GM23338 (cell line): ENCODE data around the gene FSIP1. TPM values are rescaled to one million over a fixed set of nuclear protein-coding genes. Genes with fewer than 3 reads are reported as not detected.

ENCODE experiments used
- ATAC-seq: fragments of 200-7000 bp; cut with Tn5 transposase; 3 replicates; pipeline ENCODE4 v1.9.1; 2020
- DNase-seq: peaks from one replicate; pipeline ENCODE4 v3.0.0-alpha.2; 2015; ENCODE audit warnings: low spot score
- H2AFZ ChIP-seq: fragments of 200-600 bp; sonication (generic); 2 replicates; pipeline ENCODE4 v1.8.0; 2016; ENCODE audit warnings: antibody characterized with exemption, mild to moderate bottlenecking, moderate library complexity
- H3F3A ChIP-seq: fragments of 200-600 bp; sonication (generic); replicated peaks from 2 replicates; pipeline ENCODE4 v1.8.0; 2017; ENCODE audit warnings: antibody characterized with exemption, mixed run types, low read depth
- H3K27ac ChIP-seq: fragments of 200-600 bp; sonication (generic); 2 replicates; pipeline ENCODE4 v1.6.1; 2016; ENCODE audit warnings: low read depth
- H3K27me3 ChIP-seq: fragments of 200-600 bp; sonication (generic); 2 replicates; pipeline ENCODE4 v1.8.0; 2016; ENCODE audit warnings: mild to moderate bottlenecking, mixed run types, moderate library complexity; ENCODE audit not compliant: insufficient read depth
- H3K36me3 ChIP-seq: fragments of 200-600 bp; sonication (generic); 2 replicates; pipeline ENCODE4 v1.8.0; 2016; ENCODE audit warnings: mild to moderate bottlenecking; ENCODE audit not compliant: insufficient read depth
- H3K4me1 ChIP-seq: fragments of 200-600 bp; sonication (generic); 2 replicates; pipeline ENCODE4 v1.8.0; 2016; ENCODE audit warnings: mild to moderate bottlenecking, moderate library complexity; ENCODE audit not compliant: insufficient read depth
- H3K4me2 ChIP-seq: fragments of 200-600 bp; sonication (generic); 2 replicates; pipeline ENCODE4 v1.7.1; 2017; ENCODE audit warnings: mixed run types
- H3K4me3 ChIP-seq: fragments of 200-600 bp; sonication (generic); 2 replicates; pipeline ENCODE4 v1.6.1; 2016; ENCODE audit warnings: mixed run types
- H3K79me2 ChIP-seq: fragments of 200-600 bp; sonication (generic); replicated peaks from 2 replicates; pipeline ENCODE4 v1.8.0; 2017; ENCODE audit warnings: mild to moderate bottlenecking; ENCODE audit not compliant: insufficient read depth
- H3K9me2 ChIP-seq: fragments of 200-600 bp; sonication (generic); 2 replicates; pipeline ENCODE4 v1.8.0; 2017; ENCODE audit not compliant: insufficient read depth
- H4K20me1 ChIP-seq: fragments of 200-600 bp; sonication (generic); replicated peaks from 2 replicates; pipeline ENCODE4 v1.8.0; 2017; ENCODE audit warnings: mild to moderate bottlenecking; ENCODE audit not compliant: insufficient read depth
- H3K27ac Mint-ChIP-seq: 2 replicates; pipeline ENCODE4 v1.8.0; 2020; ENCODE audit warnings: inconsistent platforms, mild to moderate bottlenecking, moderate library complexity, mixed read lengths
- H3K27me3 Mint-ChIP-seq: 3 replicates; pipeline ENCODE4 v1.8.0; 2022; ENCODE audit warnings: low read depth, mild to moderate bottlenecking, moderate library complexity, mixed read lengths, inconsistent platforms; ENCODE audit not compliant: insufficient read depth, poor library complexity
- H3K36me3 Mint-ChIP-seq: 3 replicates; pipeline ENCODE4 v1.8.0; 2021; ENCODE audit warnings: low read depth, mild to moderate bottlenecking, inconsistent platforms, moderate library complexity, mixed read lengths
- H3K4me1 Mint-ChIP-seq: 3 replicates; pipeline ENCODE4 v1.8.0; 2020; ENCODE audit warnings: mild to moderate bottlenecking, inconsistent platforms, mixed read lengths
- H3K4me3 Mint-ChIP-seq: 3 replicates; pipeline ENCODE4 v1.8.0; 2021; ENCODE audit warnings: moderate library complexity, mild to moderate bottlenecking, inconsistent platforms, mixed read lengths
- H3K9me3 Mint-ChIP-seq: 3 replicates; pipeline ENCODE4 v1.8.0; 2020; ENCODE audit warnings: moderate library complexity, mild to moderate bottlenecking, inconsistent platforms, mixed read lengths
- EZH2phosphoT487 ChIP-seq: fragments of 200-600 bp; sonication (generic); IDR thresholded peaks from one replicate; pipeline ENCODE4 v1.8.1; 2018; ENCODE audit warnings: antibody characterized with exemption; ENCODE audit not compliant: unreplicated experiment
- JUNB ChIP-seq: IDR thresholded peaks from one replicate; pipeline ENCODE4 v1.6.1; 2016; ENCODE audit warnings: antibody characterized with exemption; ENCODE audit not compliant: unreplicated experiment
- NANOG ChIP-seq: IDR thresholded peaks from 2 replicates; pipeline ENCODE4 v1.6.1; 2016; ENCODE audit warnings: antibody characterized with exemption, borderline replicate concordance
- POLR2AphosphoS5 ChIP-seq: IDR thresholded peaks from 2 replicates; pipeline ENCODE4 v1.6.1; 2016; ENCODE audit warnings: antibody characterized with exemption, low read depth
- STAT1 ChIP-seq: IDR thresholded peaks from one replicate; pipeline ENCODE4 v1.6.1; 2016; ENCODE audit warnings: antibody characterized with exemption; ENCODE audit not compliant: unreplicated experiment
- ZNF114 ChIP-seq: fragments of 250-450 bp; sonication (Bioruptor Pico); IDR thresholded peaks from 2 replicates; pipeline ENCODE4 v1.5.0; 2020; ENCODE audit warnings: mild to moderate bottlenecking, moderate library complexity
- polyA plus RNA-seq: library from polyadenylated mRNA; unstranded; fragments of >200 nt; fragmentation: Nextera tagmentation; extraction: Ambion mirVana; gene quantifications from 2 replicates; pipeline ENCODE4 v1.2.1, GENCODE V29; 2016
- total RNA-seq: library from RNA; depleted of rRNA; stranded (reverse); fragments of >200 nt; shearing (Covaris generic); gene quantifications from 2 replicates; pipeline ENCODE4 v1.2.3, GENCODE V29; 2014
- TF ChIP-seq, protein P1 (sequence below), 2 experiments: fragments of 200-600 bp in 1 of 2; sonication (generic) in 1 of 2; conservative IDR thresholded peaks; 2 replicates each; pipeline versions ENCODE4 v1.5.1 to v1.6.1; 2016 to 2017; ENCODE audit warnings: antibody characterized with exemption in 2 of 2, low read depth in 2 of 2, mild to moderate bottlenecking in 2 of 2, moderate library complexity in 1 of 2
- TF ChIP-seq, protein P2 (sequence below): IDR thresholded peaks from 2 replicates; pipeline ENCODE4 v1.6.1; 2016; ENCODE audit warnings: antibody characterized with exemption
- TF ChIP-seq, protein P3 (sequence below): fragments of 250-450 bp; sonication (Bioruptor Pico); IDR thresholded peaks from 2 replicates; pipeline ENCODE4 v1.5.0; 2020; ENCODE audit warnings: mild to moderate bottlenecking, moderate library complexity

Gene FSIP1
- total and polyA plus RNA-seq, 2 experiments from 2014 or later, result 0.92 to 2.1 TPM

DNA sequence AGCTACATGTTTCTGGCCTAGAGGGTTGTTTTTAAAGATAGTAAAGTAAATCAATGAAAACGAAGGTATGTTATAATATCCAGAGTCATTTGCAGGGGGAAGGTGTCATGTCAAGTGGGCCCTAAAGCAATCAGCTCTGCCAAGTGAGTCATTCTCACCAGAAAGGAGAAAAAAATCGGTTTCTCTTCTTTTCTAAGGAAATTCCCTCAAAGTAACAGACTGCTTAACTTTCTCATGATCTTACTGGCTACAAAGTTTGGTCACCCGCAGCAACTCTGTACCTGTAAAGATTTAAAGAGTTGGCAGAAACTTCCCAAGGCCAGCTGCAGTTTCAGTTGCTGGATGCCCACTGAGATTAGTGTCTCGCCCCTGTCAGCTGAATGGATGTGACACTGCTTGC, 5.5 kb upstream of the FSIP1 start:
- H2AFZ ChIP-seq, result no peak overlapping the region
- DNase-seq (no peak), ATAC-seq (no peak)
- H3K27ac ChIP-seq, result peak overlapping the region; percentile 2
- no peaks in the 10 kb centered on the region for H4K20me1 ChIP-seq
- no peaks in the 10 kb centered on the region for H3K36me3 ChIP-seq
- no peaks in the 10 kb centered on the region for H3K9me2 ChIP-seq
- TF ChIP-seq, protein P1, sequence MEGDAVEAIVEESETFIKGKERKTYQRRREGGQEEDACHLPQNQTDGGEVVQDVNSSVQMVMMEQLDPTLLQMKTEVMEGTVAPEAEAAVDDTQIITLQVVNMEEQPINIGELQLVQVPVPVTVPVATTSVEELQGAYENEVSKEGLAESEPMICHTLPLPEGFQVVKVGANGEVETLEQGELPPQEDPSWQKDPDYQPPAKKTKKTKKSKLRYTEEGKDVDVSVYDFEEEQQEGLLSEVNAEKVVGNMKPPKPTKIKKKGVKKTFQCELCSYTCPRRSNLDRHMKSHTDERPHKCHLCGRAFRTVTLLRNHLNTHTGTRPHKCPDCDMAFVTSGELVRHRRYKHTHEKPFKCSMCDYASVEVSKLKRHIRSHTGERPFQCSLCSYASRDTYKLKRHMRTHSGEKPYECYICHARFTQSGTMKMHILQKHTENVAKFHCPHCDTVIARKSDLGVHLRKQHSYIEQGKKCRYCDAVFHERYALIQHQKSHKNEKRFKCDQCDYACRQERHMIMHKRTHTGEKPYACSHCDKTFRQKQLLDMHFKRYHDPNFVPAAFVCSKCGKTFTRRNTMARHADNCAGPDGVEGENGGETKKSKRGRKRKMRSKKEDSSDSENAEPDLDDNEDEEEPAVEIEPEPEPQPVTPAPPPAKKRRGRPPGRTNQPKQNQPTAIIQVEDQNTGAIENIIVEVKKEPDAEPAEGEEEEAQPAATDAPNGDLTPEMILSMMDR (conservative IDR thresholded peaks at IDR 0.05; ENCODE audit: low read depth in 2 of 2), result no peak
- TF ChIP-seq STAT1, result no peak
- TF ChIP-seq, protein P2, sequence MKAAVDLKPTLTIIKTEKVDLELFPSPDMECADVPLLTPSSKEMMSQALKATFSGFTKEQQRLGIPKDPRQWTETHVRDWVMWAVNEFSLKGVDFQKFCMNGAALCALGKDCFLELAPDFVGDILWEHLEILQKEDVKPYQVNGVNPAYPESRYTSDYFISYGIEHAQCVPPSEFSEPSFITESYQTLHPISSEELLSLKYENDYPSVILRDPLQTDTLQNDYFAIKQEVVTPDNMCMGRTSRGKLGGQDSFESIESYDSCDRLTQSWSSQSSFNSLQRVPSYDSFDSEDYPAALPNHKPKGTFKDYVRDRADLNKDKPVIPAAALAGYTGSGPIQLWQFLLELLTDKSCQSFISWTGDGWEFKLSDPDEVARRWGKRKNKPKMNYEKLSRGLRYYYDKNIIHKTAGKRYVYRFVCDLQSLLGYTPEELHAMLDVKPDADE, result no peak
- no peak for TF ChIP-seq NANOG
- no peak for TF ChIP-seq POLR2AphosphoS5
- H3K27ac Mint-ChIP-seq, result peak overlapping the region; percentile 89
- H3K9me3 Mint-ChIP-seq, result no peaks in the 10 kb centered on the region; the same call in 2 of the 3 replicates
- peak overlapping the region; percentile 30; the same call in 1 of the 2 replicates for H3K4me2 ChIP-seq
- H3K4me1 ChIP-seq, result peaks cover 70% of the 10 kb centered on the region
- no peaks in the 10 kb centered on the region; the same call in 2 of the 3 replicates for H3K36me3 Mint-ChIP-seq
- peaks cover 76% of the 10 kb centered on the region for H3K4me1 Mint-ChIP-seq
- H3K27me3 Mint-ChIP-seq, result peaks cover 2% of the 10 kb centered on the region
- no peaks in the 10 kb centered on the region; the same call in 1 of the 2 replicates for H3F3A ChIP-seq
- H3K27me3 ChIP-seq, result no peaks in the 10 kb centered on the region
- H3K4me3 Mint-ChIP-seq, result no peak overlapping the region
- peaks cover 24% of the 10 kb centered on the region for H3K79me2 ChIP-seq
- H3K4me3 ChIP-seq, result no peak overlapping the region

DNA sequence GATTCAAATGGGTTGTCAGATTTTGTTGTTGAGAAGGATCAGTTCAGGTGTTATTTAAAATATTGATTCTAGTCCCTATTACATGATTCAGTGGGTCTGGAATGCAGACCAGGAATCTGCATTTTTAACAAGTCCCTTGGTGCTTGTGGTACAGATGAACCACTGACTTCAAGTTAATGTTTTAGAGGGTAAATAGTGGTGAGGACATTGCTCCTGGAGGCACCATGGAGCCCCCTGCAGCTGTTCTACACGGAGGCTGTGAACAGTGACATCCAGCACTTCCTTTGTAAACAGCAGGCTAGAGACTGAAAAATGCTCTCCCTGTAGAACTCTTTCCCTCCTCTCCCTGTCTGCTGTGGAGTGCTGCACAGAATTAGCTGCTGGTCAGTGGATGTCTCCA, 4.8 kb upstream of the FSIP1 start:
- Histone ChIP-seq H4K20me1 (no peaks in the 10 kb centered on the region), H3K36me3 (no peaks in the 10 kb centered on the region), H3K9me2 (no peaks in the 10 kb centered on the region), H3K27ac (peak overlapping the region; percentile 2), H3K79me2 (peaks cover 27% of the 10 kb centered on the region), H3K4me3 (no peak overlapping the region), H3K27me3 (no peaks in the 10 kb centered on the region), H3K4me2 (peak overlapping the region; percentile 22; the same call in 1 of the 2 replicates), H3K4me1 (peaks cover 68% of the 10 kb centered on the region), H3F3A (no peaks in the 10 kb centered on the region; the same call in 1 of the 2 replicates), H2AFZ (no peak overlapping the region)
- peak overlapping the region; percentile 89 for H3K27ac Mint-ChIP-seq
- H3K36me3 Mint-ChIP-seq, result no peaks in the 10 kb centered on the region; the same call in 2 of the 3 replicates
- ATAC-seq (peak; percentile 19), DNase-seq (peak; percentile 34)
- no peaks in the 10 kb centered on the region; the same call in 2 of the 3 replicates for H3K9me3 Mint-ChIP-seq
- H3K4me3 Mint-ChIP-seq, result no peak overlapping the region; the same call in 2 of the 3 replicates
- peaks cover 70% of the 10 kb centered on the region for H3K4me1 Mint-ChIP-seq
- TF ChIP-seq EZH2phosphoT487 (no peak), POLR2AphosphoS5 (no peak), ZNF114 (no peak), JUNB (no peak)
- TF ChIP-seq, protein P3, sequence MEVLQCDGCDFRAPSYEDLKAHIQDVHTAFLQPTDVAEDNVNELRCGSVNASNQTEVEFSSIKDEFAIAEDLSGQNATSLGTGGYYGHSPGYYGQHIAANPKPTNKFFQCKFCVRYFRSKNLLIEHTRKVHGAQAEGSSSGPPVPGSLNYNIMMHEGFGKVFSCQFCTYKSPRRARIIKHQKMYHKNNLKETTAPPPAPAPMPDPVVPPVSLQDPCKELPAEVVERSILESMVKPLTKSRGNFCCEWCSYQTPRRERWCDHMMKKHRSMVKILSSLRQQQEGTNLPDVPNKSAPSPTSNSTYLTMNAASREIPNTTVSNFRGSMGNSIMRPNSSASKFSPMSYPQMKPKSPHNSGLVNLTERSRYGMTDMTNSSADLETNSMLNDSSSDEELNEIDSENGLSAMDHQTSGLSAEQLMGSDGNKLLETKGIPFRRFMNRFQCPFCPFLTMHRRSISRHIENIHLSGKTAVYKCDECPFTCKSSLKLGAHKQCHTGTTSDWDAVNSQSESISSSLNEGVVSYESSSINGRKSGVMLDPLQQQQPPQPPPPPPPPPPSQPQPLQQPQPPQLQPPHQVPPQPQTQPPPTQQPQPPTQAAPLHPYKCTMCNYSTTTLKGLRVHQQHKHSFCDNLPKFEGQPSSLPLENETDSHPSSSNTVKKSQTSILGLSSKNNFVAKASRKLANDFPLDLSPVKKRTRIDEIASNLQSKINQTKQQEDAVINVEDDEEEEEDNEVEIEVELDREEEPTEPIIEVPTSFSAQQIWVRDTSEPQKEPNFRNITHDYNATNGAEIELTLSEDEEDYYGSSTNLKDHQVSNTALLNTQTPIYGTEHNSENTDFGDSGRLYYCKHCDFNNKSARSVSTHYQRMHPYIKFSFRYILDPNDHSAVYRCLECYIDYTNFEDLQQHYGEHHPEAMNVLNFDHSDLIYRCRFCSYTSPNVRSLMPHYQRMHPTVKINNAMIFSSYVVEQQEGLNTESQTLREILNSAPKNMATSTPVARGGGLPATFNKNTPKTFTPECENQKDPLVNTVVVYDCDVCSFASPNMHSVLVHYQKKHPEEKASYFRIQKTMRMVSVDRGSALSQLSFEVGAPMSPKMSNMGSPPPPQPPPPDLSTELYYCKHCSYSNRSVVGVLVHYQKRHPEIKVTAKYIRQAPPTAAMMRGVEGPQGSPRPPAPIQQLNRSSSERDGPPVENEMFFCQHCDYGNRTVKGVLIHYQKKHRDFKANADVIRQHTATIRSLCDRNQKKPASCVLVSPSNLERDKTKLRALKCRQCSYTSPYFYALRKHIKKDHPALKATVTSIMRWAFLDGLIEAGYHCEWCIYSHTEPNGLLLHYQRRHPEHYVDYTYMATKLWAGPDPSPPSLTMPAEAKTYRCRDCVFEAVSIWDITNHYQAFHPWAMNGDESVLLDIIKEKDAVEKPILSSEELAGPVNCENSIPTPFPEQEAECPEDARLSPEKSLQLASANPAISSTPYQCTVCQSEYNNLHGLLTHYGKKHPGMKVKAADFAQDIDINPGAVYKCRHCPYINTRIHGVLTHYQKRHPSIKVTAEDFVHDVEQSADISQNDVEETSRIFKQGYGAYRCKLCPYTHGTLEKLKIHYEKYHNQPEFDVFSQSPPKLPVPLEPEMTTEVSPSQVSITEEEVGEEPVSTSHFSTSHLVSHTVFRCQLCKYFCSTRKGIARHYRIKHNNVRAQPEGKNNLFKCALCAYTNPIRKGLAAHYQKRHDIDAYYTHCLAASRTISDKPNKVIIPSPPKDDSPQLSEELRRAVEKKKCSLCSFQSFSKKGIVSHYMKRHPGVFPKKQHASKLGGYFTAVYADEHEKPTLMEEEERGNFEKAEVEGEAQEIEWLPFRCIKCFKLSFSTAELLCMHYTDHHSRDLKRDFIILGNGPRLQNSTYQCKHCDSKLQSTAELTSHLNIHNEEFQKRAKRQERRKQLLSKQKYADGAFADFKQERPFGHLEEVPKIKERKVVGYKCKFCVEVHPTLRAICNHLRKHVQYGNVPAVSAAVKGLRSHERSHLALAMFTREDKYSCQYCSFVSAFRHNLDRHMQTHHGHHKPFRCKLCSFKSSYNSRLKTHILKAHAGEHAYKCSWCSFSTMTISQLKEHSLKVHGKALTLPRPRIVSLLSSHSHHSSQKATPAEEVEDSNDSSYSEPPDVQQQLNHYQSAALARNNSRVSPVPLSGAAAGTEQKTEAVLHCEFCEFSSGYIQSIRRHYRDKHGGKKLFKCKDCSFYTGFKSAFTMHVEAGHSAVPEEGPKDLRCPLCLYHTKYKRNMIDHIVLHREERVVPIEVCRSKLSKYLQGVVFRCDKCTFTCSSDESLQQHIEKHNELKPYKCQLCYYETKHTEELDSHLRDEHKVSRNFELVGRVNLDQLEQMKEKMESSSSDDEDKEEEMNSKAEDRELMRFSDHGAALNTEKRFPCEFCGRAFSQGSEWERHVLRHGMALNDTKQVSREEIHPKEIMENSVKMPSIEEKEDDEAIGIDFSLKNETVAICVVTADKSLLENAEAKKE (CRISPR knock-in tag), result no peak
- peaks cover 2% of the 10 kb centered on the region for H3K27me3 Mint-ChIP-seq
